Measurements from ENCODE around the gene USP24.
"Not testable (repeated sequence)": the region's sequence is repeated elsewhere in the genome, so short reads cannot be mapped to it uniquely, and the experiment has no call there.

USP24 gene

DNA sequence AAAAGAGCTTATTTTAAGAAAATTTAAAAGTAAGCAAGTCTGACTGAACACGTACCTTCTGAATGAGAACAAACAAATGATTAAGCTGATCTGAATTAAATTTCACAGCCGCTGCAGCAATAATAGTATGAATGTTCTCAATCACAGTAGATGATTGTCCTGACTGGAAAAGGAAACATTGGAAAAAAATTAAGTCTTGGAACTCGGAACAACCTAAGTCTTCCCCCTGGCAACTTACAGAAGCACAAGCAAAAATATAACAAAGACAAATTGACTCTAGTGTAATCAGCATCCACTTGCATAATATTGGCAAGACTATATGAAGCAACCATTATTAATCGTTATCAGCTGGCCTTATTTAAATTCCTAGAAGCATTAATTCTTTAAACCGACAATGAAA, 60.5 kb downstream of the USP24 start:
- DNase-seq: no peak

- no peak for DNase-seq
These were observed 62.1 kb downstream of the USP24 start for GRCh38 chr1:55153031-55153430.

GRCh38 chr1:55150880-55151588, 64.1 kb downstream of the USP24 start:
- DNase-seq: no peak

- DNase-seq: no peak
These were observed 66.5 kb downstream of the USP24 start for GRCh38 chr1:55148676-55149075.

- DNase-seq: no peak
These were observed 67.6 kb downstream of the USP24 start for GRCh38 chr1:55147524-55147923.

- DNase-seq: peak; percentile 16
These were observed 68.4 kb downstream of the USP24 start for GRCh38 chr1:55146781-55147180.

DNA sequence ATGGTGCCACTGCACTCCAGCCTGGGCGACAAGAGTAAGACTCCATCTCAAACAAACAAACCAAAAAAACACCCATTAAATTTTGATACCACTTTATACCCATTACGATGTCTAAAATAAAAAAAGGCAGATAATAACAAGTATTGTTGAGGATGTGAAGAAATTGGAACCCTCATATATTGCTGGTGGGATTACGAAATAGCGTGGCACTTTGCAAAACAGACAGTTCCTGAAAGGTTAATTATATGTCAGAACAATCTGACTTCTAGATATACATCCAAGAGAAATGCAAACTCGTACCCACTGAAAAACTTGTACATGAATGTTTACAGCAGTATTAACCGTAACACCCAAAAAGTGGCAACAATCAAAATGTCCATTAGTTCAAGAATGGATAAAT, 70.3 kb downstream of the USP24 start:
- DNase-seq: no peak

DNA sequence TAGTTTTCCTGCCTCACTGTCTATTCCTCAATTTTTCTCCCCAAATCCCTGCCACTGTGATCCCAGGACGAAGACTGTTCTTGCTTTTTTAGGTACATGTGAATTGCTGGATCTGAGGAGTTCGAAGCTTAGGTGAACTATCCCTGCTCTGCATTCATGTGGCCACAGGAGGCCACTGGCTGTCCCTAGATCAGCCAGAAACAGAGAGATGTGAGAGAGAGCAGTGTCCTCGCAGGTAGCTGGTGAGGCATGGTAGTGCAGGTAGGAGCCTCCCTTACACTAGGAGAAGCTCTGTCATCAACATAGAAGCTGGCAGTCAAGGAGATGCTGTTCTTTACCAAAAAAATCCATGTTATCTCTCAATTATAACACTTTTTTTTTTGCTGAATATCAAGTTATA, 71.5 kb downstream of the USP24 start:
- DNase-seq: peak; percentile 73

- no peak for DNase-seq
These were observed 73.8 kb downstream of the USP24 start for GRCh38 chr1:55141295-55141893.

DNA sequence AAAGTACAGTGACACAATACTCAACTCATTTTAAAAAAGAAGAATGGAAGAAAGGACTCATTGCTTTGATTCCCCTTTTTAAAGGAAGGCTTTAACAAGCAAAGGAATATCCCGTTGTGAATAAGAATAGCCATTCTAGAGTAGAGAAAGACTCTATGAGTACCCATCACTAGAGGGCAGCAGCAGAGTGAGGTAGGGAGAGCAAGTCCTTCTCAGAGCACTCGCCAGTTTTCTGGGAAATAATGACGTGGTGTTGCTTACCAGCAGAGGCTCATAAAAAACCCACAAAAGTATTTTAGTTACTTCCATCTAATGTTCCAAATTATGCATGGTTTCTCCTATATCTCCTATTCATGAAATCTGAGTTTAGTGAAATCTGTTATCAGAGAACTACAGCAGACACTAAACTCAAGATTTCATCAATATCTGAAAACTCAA, 74.6 kb downstream of the USP24 start:
- DNase-seq: peak; percentile 96

DNA sequence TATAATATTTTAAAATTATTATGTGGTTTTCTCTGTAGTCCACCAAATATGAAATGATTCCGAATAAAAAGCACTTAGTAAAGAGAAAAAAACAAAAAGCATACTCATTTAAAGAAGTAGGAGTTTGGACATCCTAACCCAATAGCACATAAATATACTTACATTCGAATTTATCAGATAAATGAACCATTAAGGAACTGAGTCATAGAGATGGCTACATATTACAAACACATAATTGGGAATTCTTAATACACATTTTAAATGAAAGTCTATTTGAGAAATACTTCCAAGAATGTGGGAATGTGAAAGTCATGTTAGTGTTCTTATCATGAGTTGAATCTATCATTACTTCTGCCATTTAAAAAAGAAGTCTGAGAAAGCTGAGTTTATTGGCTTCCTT, 75.0 kb downstream of the USP24 start:
- DNase-seq: no peak

DNA sequence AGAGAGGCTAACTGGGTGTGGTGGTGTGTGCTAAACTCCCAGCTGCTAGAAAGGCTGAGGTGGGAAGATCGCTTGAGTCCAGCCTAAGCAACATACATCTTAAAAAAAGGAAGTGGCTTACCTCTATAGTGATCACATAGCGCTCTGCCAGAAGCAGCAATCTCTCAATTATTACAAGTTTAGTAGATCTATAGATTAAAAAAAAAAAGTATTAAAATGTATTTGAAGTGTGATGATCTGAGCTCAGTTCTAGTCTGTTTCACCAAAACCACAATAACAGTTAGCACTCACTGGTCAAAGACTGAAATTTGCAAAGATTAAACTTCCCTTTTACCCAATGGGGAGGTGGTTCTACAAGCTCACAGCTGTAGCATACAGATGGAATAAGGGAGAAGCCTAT, 76.3 kb downstream of the USP24 start:
- DNase-seq: no peak

DNA sequence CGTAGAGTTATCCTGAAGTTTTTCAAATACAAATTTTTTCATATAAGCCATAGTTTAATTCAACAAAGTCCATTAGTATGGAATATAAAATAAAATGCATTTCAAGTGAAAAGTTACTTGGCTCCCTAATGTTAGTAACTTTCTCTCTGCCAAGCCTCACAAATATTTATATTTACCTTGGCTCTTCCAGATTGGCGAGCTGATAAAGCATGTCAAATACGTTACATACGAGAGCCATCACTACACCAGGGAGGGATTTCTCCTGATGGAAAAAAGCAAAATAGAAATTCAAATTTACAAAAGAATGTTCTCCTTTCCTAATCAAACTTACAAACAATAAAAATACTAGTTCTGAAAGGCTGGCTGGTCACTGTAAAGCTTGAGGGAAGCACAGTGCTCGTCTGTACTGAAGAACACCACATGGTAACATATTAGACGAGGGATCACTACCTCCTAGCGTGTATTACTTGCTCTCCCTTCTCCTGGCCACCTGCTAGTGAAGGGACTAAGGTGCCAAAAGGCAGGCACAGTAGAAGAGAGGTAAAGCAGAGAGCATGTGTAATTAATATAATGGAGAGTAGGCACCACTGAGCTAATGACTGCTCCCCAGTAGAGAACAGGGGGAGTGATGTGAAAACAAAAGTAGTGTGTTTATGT, 80.9 kb downstream of the USP24 start:
- DNase-seq: no peak

- no peak for DNase-seq
These were observed 83.4 kb downstream of the USP24 start for GRCh38 chr1:55131801-55132200.

DNA sequence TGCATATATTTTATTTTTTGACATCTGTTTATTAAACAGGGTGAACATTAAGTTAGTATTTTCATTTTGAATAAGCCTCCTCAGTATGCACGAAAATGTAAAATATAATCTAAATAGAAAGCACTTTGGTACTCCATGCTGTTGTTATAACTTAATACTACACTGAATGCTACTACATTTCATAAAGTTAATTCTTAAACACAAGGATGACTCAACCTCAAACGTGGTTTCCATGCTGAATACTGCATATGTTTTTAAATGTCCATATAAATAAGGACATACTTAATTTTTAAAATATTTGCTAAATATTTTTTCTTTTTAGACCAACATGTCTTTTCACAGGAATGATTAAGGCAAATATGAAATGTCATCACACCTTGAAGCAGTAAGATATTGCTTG, 83.9 kb downstream of the USP24 start:
- no peak for DNase-seq

- no peak for DNase-seq
These were observed 85.9 kb downstream of the USP24 start for GRCh38 chr1:55129194-55129728.

DNA sequence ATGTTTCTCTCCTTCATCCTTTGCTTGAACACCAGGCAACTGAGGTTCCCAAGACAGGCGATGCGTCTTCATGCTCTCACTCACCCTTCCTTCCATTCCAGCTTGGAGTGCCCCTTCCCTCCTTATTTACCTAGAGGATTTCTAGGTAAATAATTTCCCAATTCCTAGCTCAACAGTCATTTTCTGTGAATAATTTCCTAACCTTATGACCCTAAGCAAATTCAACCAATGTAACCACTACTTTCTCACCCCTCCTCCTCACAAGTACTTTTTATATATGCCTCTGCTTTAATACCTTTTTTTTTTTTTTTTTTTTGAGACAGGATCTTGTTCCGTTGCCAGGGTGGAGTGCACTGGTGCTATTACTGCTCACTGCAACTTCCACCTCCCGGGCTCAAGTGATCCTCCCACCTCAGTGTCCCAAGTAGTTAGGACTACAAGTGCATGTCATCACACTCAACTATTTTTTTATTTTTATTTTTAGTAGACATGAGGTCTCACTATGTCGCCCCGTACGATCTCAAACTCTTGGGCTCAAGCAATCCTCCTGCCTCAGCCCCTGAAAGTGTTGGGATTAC, 86.7 kb downstream of the USP24 start:
- DNase-seq: no peak

DNA sequence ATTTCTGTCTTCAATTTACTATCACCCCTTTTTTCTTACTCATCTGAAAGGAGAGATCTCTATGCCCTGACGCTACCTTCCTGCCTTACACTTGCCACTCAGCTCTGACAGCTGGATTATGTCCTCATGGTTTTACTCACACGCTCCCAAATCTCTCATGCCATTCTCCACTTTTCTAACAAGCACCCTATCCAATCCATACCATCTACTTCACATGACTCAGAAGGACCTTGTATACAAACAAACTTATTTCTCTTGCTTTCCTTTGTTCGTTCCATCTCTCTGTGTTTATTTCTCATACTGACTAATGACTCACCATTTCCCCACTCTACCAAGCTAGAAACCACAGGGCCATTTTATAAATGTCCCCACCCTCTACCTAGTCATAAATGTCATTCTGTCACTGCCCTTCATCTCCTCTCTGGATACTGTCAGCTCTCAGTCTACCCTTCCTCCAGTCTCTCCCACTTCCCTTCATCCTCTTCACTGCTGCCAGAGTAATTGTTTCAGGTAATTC, 87.3 kb downstream of the USP24 start:
- peak; percentile 35 for DNase-seq

DNA sequence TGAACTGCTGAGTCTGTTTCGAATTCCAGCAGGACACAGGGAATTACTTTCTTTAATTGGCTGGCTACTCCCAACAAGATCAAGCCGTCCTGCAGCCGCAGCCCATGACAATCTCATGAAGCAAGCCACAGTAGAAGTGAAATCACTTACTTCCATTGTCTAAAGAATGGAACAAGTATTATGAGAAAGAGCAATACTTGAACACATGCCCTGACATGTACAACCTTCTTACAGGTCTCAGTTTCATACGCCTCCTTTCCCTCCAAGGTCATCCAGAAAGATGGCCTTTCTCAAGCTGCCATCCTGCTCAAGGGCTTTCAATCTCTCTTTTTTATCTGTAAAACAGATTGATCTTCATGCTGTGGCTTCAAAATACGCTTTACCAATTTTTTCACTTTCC, 90.7 kb downstream of the USP24 start:
- no peak for DNase-seq

DNA sequence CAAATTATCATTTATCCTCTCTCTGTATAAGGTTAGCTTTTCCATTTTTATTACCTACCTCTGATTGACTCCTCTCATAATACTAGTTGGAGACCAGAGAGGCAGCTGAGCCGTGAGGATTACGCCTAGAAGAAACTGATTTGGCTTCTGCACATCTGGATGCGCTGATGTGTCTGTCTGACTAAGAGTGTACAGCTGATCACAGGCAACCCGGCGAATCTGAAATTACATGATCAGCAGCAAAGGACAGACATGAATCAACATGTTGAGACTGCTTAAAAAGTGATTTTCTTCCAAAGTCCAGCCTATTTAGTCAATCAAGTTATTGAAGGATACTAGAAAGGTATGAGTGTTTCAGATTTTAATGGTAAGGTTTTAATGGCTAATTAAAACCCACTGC, 94.6 kb downstream of the USP24 start:
- DNase-seq: no peak

DNA sequence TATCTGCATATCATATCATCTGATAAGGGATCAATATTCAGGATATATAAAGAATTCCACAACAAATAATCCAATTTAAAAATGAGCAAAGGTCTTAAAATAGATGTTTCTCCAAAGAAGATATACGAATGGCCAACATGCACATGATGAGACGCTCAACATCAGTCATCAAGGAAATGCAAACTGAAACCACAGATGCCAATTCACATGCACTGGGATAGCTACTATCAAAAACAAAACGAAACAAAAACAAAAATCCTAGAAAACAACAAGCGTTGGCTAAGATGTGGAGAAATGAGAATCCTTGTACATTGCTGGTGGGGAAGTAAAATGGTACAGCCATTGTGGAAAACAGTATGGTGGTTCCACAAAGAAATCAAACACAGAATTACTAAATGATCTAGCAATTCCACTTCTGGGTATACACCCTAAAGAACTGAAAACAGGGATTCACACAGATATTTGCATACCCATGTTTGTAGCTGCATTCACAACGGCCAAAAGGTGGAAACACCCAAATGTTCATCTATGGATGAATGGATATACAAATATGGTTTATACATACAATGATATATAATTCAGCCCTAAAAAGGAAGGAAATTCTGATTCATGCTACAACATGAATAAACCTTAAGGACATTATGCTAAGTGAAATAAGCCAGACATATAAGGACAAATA, 96.4 kb downstream of the USP24 start:
- DNase-seq: no peak

GRCh38 chr1:55117941-55118340, 97.2 kb downstream of the USP24 start:
- no peak for DNase-seq

DNA sequence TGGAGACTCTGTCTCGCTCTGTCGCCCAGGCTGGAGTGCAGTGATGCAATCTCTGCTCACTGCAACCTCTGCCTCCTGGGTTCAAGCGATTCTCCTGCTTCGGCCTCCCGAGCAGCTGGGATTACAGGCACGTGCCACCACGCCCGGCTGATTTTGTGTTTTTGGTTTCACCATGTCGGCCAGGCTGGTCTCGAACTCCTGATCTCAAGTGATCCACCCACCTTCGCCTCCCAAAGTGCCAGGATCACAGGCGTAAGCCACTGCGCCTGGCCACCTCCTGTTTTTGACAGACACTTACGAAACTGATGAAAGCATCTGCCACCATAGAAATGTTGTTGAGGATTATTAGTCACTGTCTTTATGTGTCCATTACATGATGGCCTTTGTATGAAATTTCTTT, 106.2 kb downstream of the USP24 start:
- DNase-seq: not testable (repeated sequence)

All from DMS53 (cell line).